DMS53 treated with DMSO at 0.1 percent for 48 hours (cell line): ENCODE data around the gene XIAP.
"Not testable (repeated sequence)": the region's sequence is repeated elsewhere in the genome, so short reads cannot be mapped to it uniquely, and the experiment has no call there.

Experiments
- DNase-seq: peaks from one replicate; lab custom pipeline; 2025; ENCODE audit not compliant: unreplicated experiment; lab: John Stamatoyannopoulos, UW

The XIAP gene

GRCh38 chrX:123859846-123860838 is at the start of gene XIAP:
XIAP (plus strand) TSS chrX:123860053; CDS start chrX:123885663, 25,610 bp downstream.
- peak; percentile 74 for DNase-seq

DNA sequence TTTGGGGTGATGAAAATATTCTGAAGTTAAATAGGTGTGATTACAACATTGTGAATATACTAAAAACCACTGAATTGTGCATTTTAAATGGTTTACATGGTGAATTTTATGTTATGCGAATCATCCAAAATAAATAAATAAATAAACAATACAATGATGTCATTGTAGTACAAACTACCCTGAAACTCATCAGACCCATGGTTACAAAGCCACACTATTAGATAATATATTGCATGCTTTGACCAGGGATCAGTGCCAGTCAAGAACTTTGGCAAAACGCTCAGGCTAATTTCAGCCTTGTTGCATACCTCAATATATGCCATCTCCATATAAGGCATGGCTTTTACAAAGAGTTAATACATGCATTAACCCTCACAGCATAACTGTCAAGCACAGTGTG is 45.5 kb upstream of the XIAP start:
- no peak for DNase-seq

DNA sequence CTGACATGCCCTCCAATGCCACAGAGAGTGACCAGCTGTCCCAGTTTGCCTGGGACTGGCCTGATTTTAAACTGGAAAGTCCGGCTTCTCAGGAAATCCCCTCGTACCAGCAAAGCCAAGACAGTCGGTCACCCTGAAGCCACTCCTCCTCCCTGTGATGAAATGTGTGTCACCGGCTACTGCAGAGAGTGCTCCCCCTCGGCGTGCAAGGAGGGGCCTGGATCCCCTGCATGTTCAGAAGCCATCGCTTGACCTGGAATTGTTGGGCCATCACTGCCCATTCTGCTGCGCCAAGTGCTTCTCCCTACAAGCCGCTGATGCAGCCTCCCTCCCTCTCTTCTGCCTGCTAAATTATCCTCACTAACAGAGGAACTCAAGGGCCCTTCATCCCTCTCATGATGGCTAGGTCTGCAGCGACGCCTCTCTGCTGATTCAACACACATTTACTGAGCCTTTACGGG is 44.9 kb upstream of the XIAP start:
- DNase-seq: peak; percentile 67

- no peak for DNase-seq
Observed at GRCh38 chrX:123817288-123817894, 42.5 kb upstream of the XIAP start.

GRCh38 chrX:123818243-123818642 is 41.6 kb upstream of the XIAP start:
- DNase-seq: peak; percentile 47

- DNase-seq: no peak
Observed at GRCh38 chrX:123822965-123823364, 36.9 kb upstream of the XIAP start.

GRCh38 chrX:123830309-123830708 is 29.5 kb upstream of the XIAP start:
- peak; percentile 95 for DNase-seq

GRCh38 chrX:123833387-123833786 is 26.5 kb upstream of the XIAP start:
- DNase-seq: peak; percentile 65

DNA sequence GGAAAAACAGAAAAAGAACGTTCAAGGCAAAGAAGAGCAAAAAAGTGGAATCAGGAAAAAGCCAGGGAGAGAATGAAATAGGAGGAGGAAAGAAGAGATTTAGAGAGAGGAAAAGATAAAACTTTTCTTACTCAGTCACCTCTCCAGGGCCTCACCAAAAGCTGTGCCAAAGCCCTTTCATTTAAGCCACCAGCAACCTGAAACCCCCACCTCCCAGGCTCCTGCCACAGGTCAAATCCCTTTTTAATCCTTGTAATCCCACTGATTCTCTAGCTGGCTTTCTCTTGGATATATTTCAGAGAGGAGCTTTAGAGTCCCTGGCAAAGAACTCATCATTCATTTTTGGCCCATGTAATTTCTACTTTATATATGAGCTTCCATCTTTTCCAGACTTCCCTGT is 25.7 kb upstream of the XIAP start:
- no peak for DNase-seq

GRCh38 chrX:123835661-123836371 is 24.0 kb upstream of the XIAP start:
- DNase-seq: no peak

DNA sequence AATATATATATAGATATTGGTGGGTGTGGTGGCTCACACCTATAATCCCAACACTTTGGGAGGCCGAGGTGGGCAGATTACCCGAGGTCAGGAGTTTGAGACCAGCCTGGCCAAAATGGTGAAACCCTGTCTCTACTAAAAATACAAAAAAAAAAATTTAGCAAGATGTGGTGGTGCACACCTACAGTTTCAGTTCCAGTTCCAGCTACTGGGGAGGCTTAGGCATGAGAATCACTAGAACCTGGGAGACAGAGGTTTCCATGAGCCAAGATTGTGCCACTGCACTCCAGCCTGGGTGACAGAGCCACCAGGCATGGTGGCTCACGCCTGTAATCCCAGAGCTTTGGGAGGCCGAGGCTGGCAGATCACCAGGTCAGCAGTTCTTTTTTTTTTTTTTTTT is 14.7 kb upstream of the XIAP start:
- DNase-seq: not testable (repeated sequence)

- DNase-seq: no peak
Observed at GRCh38 chrX:123846577-123847038, 13.2 kb upstream of the XIAP start.

- DNase-seq: no peak
Observed at GRCh38 chrX:123847056-123847455, 12.8 kb upstream of the XIAP start.

DNA sequence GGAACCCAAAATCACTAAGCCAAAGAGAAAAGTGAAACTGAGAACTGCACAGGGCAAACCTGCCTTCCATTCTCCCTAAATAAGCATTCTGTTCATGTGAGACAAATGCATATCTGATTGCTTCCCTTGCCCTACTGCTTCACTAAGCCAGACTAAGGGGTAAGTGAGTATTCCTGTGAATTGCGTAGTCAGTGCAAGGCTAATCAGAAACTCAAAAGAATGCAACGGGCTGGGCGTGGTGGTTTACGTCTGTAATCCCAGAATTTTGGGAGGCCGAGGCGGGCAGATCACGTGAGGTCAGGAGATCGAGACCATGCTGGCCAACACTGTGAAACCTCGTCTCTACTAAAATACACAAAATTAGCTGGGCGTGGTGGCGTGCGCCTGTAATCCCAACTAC is 10.8 kb upstream of the XIAP start:
- no peak for DNase-seq

DNA sequence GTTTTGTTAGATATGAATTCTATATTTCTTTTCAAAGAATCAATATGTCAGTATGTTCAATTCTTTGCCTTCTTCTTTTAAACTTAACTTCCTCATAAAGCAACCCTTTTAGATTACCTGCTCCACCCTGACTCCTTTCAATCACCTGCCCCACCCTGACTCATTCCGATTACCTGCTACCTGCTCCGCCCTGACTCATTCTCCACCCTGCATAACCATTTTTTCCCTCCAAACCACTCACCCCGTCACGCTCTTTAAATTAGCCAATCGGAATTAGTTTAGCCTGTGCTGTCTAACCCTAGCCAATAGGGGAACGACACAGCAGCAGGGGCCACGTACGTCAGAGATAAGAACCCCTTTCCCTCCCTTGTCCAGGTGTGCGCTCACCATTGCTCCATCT is 9.9 kb upstream of the XIAP start:
- not testable (repeated sequence) for DNase-seq

DNA sequence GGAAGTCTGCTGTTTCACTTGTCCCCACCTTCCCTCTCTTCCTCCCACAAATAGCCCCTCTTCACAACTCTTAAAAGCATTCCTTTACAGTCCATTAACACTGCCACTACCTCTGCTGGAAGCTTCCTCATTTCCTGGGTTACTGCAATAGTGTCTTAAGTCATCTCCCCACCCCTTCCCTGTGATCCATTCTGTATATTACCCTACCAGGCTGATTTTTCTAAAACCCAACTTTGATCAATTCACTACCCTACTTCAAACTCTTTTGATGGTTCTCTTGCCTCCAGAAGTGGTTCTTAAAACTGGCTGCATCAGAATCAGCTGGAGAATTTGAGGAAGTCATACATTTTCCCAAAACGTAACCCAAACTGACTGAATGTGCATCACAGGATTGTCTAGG is 8.8 kb upstream of the XIAP start:
- DNase-seq: no peak

DNA sequence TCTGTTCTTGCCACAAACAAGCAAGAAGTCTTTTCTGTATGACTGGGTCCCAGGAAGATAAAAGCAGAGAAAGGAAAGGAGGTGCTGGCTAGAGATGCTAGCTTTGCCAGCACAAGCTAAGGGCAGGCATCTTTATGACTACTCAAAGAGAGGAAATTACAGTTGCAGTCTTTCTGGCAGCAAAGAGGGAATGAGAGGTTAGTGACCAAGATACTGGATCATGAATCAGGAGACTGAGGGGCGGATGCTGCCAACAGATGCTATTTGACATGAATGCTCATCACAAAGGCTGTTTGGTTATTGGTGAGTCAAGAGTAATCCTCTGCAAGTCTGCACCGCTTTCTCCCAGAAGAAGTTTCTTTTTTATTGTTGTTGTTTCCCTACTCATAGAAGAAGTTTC is 5.5 kb upstream of the XIAP start:
- DNase-seq: no peak

GRCh38 chrX:123859409-123859845 is 426 bp upstream of the XIAP start:
- DNase-seq: peak; percentile 74

- no peak for DNase-seq
Observed at GRCh38 chrX:123860983-123861382, 1.1 kb downstream of the XIAP start.

GRCh38 chrX:123869488-123869887 is 9.6 kb downstream of the XIAP start:
- DNase-seq: no peak

DNA sequence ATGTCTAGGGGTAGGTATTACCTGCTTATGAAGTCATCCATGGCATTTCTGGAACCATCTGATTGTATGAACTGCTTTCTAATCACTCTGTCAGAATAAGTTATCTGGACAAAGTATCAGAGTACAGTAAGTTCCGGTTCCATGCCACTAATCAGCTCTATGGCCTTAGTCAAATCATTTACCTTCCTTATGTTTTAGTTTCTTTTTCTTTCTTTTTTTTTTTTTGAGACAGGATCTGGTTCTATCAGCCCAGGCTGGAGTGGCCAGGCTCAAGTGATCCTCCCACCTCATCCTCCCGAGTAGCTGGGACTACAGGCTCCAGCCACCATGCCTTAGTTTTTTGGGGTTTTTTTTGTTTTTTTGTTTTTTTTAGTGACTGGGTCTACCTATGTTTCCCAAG is 11.5 kb downstream of the XIAP start:
- no peak for DNase-seq
